MM.1S (cell line): ENCODE measurements around the gene SLC2A1.

Source experiments
- DNase-seq: peaks from one replicate; pipeline ENCODE4 v3.0.0-alpha.2; 2015
- H2AFZ ChIP-seq: fragments of 300-600 bp; sonication (generic); 2 replicates; pipeline ENCODE4 v1.6.0; 2016; ENCODE audit warnings: antibody characterized with exemption, low read length
- H3F3A ChIP-seq: fragments of 300-600 bp; sonication (generic); 2 replicates; pipeline ENCODE4 v1.6.1; 2016; ENCODE audit warnings: mild to moderate bottlenecking, antibody characterized with exemption, low read length, moderate library complexity, mixed read lengths; ENCODE audit not compliant: insufficient read depth
- H3K27ac ChIP-seq: fragments of 300-600 bp; sonication (generic); 2 replicates; pipeline ENCODE4 v1.5.1; 2016; ENCODE audit warnings: mild to moderate bottlenecking, low read length
- H3K27me3 ChIP-seq: fragments of 300-600 bp; sonication (generic); replicated peaks from 2 replicates; pipeline ENCODE4 v1.6.0; 2016; ENCODE audit warnings: low read length; ENCODE audit not compliant: insufficient read depth
- H3K36me3 ChIP-seq: fragments of 300-600 bp; sonication (generic); replicated peaks from 2 replicates; pipeline ENCODE4 v1.6.1; 2016; ENCODE audit warnings: mild to moderate bottlenecking, low read length, mixed read lengths; ENCODE audit not compliant: insufficient read depth
- H3K4me1 ChIP-seq: fragments of 300-600 bp; sonication (generic); 2 replicates; pipeline ENCODE4 v1.6.1; 2016; ENCODE audit warnings: low read length, mixed read lengths
- H3K4me2 ChIP-seq: fragments of 300-600 bp; sonication (generic); 2 replicates; pipeline ENCODE4 v1.6.0; 2016; ENCODE audit warnings: low read depth, low read length
- H3K4me3 ChIP-seq: fragments of 300-600 bp; sonication (generic); 2 replicates; pipeline ENCODE4 v1.5.1; 2016; ENCODE audit warnings: low read length, mixed read lengths
- H3K79me2 ChIP-seq: fragments of 300-600 bp; sonication (generic); 2 replicates; pipeline ENCODE4 v1.6.1; 2016; ENCODE audit warnings: mixed run types, low read length, mixed read lengths
- H3K9ac ChIP-seq: fragments of 300-600 bp; sonication (generic); 2 replicates; pipeline ENCODE4 v1.6.1; 2016; ENCODE audit warnings: low read length, mixed read lengths
- H3K9me2 ChIP-seq: fragments of 300-600 bp; sonication (generic); replicated peaks from 2 replicates; pipeline ENCODE4 v1.6.1; 2016; ENCODE audit warnings: mild to moderate bottlenecking, low read length, mixed read lengths; ENCODE audit not compliant: insufficient read depth
- H3K9me3 ChIP-seq: fragments of 300-600 bp; sonication (generic); replicated peaks from 2 replicates; pipeline ENCODE4 v1.6.1; 2016; ENCODE audit warnings: mild to moderate bottlenecking, low read length, mixed read lengths; ENCODE audit not compliant: insufficient read depth
- H4K20me1 ChIP-seq: fragments of 300-600 bp; sonication (generic); 2 replicates; pipeline ENCODE4 v1.6.1; 2016; ENCODE audit warnings: mild to moderate bottlenecking, low read length, moderate library complexity, mixed read lengths; ENCODE audit not compliant: insufficient read depth
- EZH2 ChIP-seq: fragments of 300-600 bp; sonication (generic); optimal IDR thresholded peaks from 2 replicates; pipeline ENCODE3; 2017; ENCODE audit warnings: low read depth, mild to moderate bottlenecking, antibody characterized with exemption, low read length, mixed read lengths
- EZH2phosphoT487 ChIP-seq: fragments of 300-600 bp; sonication (generic); IDR thresholded peaks from 2 replicates; pipeline ENCODE4 v1.6.1; 2018; ENCODE audit warnings: antibody characterized with exemption, low read length
- TF ChIP-seq, protein P1 (sequence below): fragments of 300-600 bp; sonication (generic); IDR thresholded peaks from 2 replicates; pipeline ENCODE4 v1.5.1; 2016; ENCODE audit warnings: antibody characterized with exemption, low read length, mixed read lengths

The SLC2A1 gene

DNA sequence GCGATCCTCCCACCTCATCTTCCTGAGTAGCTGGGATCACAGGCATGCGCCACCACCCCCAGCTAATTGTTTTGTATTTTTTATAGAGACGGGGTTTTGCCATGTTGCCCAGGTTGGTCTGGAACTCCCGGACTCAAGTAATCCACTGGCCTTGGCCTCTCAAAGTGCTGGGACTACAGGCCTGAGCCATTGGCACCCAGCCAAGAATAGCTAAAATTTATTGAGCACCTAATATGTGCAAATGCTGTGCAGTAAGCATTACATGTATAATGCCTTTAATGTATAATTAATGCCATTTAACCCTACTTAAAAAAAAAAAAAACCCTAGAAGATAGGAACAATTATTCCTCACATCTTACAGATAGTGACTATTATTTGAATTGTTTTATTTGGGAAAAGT is 69.4 kb downstream of the SLC2A1 start:
- H3K79me2 ChIP-seq: no peaks in the 10 kb centered on the region
- H3K27me3 ChIP-seq: no peaks in the 10 kb centered on the region
- H2AFZ ChIP-seq: no peak overlapping the region
- no peak overlapping the region for H3K27ac ChIP-seq
- TF ChIP-seq EZH2: no peak
- no peak for TF ChIP-seq EZH2phosphoT487
- TF ChIP-seq, protein P1, sequence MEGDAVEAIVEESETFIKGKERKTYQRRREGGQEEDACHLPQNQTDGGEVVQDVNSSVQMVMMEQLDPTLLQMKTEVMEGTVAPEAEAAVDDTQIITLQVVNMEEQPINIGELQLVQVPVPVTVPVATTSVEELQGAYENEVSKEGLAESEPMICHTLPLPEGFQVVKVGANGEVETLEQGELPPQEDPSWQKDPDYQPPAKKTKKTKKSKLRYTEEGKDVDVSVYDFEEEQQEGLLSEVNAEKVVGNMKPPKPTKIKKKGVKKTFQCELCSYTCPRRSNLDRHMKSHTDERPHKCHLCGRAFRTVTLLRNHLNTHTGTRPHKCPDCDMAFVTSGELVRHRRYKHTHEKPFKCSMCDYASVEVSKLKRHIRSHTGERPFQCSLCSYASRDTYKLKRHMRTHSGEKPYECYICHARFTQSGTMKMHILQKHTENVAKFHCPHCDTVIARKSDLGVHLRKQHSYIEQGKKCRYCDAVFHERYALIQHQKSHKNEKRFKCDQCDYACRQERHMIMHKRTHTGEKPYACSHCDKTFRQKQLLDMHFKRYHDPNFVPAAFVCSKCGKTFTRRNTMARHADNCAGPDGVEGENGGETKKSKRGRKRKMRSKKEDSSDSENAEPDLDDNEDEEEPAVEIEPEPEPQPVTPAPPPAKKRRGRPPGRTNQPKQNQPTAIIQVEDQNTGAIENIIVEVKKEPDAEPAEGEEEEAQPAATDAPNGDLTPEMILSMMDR: no peak
- no peaks in the 10 kb centered on the region for H4K20me1 ChIP-seq
- H3K4me3 ChIP-seq: no peak overlapping the region
- H3F3A ChIP-seq: no peaks in the 10 kb centered on the region
- no peaks in the 10 kb centered on the region for H3K9me3 ChIP-seq
- H3K36me3 ChIP-seq: no peaks in the 10 kb centered on the region
- no peaks in the 10 kb centered on the region for H3K4me1 ChIP-seq
- no peak for DNase-seq
- no peak overlapping the region for H3K4me2 ChIP-seq
- no peaks in the 10 kb centered on the region for H3K9me2 ChIP-seq
- no peak overlapping the region for H3K9ac ChIP-seq

DNA sequence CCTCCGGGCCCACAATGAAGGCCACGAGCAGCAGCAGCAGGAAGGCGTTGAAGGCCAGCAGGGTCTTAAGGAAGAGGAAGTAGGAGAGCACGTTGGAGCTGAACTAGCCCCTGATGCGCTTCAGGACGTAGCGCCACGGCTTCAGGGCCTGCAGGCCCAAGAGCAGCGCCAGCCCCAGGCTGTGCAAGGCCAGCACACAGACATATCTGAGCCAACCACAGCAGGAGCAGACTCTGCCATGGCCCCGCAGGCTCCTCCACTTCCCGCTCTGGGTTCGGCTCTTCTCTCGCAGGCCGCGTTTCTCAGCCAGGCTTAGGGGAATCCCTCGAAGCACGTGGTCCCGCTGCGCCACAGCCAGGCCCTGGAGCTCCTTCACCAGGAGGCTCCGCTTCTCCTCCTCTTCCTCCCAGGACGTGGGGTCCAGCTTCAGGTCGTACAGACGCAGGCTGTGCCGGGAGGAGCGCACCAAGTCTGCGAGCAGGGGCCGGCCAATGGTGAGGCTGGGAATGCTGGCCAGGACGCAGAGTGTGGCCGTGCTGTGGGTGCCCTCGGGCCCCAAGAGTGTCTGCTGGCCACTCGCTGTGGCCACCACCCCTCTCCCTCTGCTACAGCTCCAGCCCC is 70.5 kb downstream of the SLC2A1 start:
- no peaks in the 10 kb centered on the region for H3K36me3 ChIP-seq
- H3K4me1 ChIP-seq: no peaks in the 10 kb centered on the region
- H3K4me3 ChIP-seq: no peak overlapping the region
- no peaks in the 10 kb centered on the region for H4K20me1 ChIP-seq
- no peak for DNase-seq
- no peak overlapping the region for H3K27ac ChIP-seq
- no peaks in the 10 kb centered on the region for H3K79me2 ChIP-seq
- H3F3A ChIP-seq: no peaks in the 10 kb centered on the region
- no peak overlapping the region for H3K9ac ChIP-seq
- no peaks in the 10 kb centered on the region for H3K27me3 ChIP-seq
- no peaks in the 10 kb centered on the region for H3K9me3 ChIP-seq
- TF ChIP-seq EZH2: no peak
- no peak for TF ChIP-seq EZH2phosphoT487
- TF ChIP-seq, protein P1: no peak
- H2AFZ ChIP-seq: no peak overlapping the region
- H3K4me2 ChIP-seq: no peak overlapping the region
- no peaks in the 10 kb centered on the region for H3K9me2 ChIP-seq

DNA sequence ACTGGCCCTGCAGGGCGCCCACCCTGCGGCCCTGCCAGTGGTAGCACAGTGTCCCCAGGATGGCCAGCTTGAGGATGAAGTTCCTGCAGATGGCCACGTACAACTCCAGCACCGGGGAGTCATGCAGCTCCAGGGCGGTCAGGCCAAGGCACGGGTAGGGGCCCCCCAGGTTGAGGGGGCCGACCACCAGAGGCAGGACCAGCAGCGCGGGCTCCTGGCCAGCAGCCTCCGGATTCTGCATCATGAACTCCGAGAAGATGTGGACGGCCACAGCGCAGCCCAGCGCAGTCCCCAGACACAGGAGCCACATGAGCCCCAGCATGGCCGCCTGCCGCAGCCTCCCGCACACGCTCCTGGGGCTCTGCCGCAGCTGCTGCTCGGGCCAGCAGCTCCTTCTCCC is 71.3 kb downstream of the SLC2A1 start:
- no peaks in the 10 kb centered on the region for H3K27me3 ChIP-seq
- H3K9me3 ChIP-seq: no peaks in the 10 kb centered on the region
- no peaks in the 10 kb centered on the region for H3F3A ChIP-seq
- H2AFZ ChIP-seq: no peak overlapping the region
- no peak for DNase-seq
- no peaks in the 10 kb centered on the region for H3K36me3 ChIP-seq
- no peak overlapping the region for H3K9ac ChIP-seq
- H3K27ac ChIP-seq: no peak overlapping the region
- no peaks in the 10 kb centered on the region for H4K20me1 ChIP-seq
- H3K4me1 ChIP-seq: no peaks in the 10 kb centered on the region
- H3K4me3 ChIP-seq: no peak overlapping the region
- H3K4me2 ChIP-seq: no peak overlapping the region
- H3K9me2 ChIP-seq: no peaks in the 10 kb centered on the region
- TF ChIP-seq EZH2: no peak
- TF ChIP-seq, protein P1: no peak
- TF ChIP-seq EZH2phosphoT487: no peak
- H3K79me2 ChIP-seq: no peaks in the 10 kb centered on the region
